Right ventricle myocardium inferior (tissue), 1 donor: Measurements from ENCODE around the gene F13B. TPM values are rescaled to one million over a fixed set of nuclear protein-coding genes. Genes with fewer than 3 reads are reported as not detected.
"Not testable (repeated sequence)": the region's sequence is repeated elsewhere in the genome, so short reads cannot be mapped to it uniquely, and the experiment has no call there.

Experiments
- ATAC-seq: fragments of 200-7000 bp; cut with Tn5 transposase; one replicate; pipeline ENCODE4 v1.9.1; 2020; ENCODE audit warnings: mild to moderate bottlenecking, moderate library complexity
- DNase-seq: peaks from one replicate; pipeline ENCODE4 v3.0.0; 2021; ENCODE audit errors: missing footprints
- intact Hi-C: fragments of 100-400 bp; cut with DNase I; formaldehyde crosslinking; loops from one replicate; pipeline ENCODE4 v1.11.0; 2022
- long read RNA-seq: library from polyadenylated mRNA; unstranded; transcript quantifications from one replicate; pipeline ENCODE4 v2.0.0, GENCODE V29; 2021
- total RNA-seq: library from RNA; stranded (reverse); fragmentation: NEBNext Ultra II Directional; extraction: Animal tissue kit (Norgen Biotek cat#: 25700); gene quantifications from one replicate; pipeline ENCODE4 v1.2.1, GENCODE V29; 2021
- donor health status: DM: no; HTN: yes; CAD: no; lungs with severe emphysema.

The F13B gene, protein sequence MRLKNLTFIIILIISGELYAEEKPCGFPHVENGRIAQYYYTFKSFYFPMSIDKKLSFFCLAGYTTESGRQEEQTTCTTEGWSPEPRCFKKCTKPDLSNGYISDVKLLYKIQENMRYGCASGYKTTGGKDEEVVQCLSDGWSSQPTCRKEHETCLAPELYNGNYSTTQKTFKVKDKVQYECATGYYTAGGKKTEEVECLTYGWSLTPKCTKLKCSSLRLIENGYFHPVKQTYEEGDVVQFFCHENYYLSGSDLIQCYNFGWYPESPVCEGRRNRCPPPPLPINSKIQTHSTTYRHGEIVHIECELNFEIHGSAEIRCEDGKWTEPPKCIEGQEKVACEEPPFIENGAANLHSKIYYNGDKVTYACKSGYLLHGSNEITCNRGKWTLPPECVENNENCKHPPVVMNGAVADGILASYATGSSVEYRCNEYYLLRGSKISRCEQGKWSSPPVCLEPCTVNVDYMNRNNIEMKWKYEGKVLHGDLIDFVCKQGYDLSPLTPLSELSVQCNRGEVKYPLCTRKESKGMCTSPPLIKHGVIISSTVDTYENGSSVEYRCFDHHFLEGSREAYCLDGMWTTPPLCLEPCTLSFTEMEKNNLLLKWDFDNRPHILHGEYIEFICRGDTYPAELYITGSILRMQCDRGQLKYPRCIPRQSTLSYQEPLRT
- total RNA-seq, result not detected
- long read RNA-seq, result 0 reads

DNA sequence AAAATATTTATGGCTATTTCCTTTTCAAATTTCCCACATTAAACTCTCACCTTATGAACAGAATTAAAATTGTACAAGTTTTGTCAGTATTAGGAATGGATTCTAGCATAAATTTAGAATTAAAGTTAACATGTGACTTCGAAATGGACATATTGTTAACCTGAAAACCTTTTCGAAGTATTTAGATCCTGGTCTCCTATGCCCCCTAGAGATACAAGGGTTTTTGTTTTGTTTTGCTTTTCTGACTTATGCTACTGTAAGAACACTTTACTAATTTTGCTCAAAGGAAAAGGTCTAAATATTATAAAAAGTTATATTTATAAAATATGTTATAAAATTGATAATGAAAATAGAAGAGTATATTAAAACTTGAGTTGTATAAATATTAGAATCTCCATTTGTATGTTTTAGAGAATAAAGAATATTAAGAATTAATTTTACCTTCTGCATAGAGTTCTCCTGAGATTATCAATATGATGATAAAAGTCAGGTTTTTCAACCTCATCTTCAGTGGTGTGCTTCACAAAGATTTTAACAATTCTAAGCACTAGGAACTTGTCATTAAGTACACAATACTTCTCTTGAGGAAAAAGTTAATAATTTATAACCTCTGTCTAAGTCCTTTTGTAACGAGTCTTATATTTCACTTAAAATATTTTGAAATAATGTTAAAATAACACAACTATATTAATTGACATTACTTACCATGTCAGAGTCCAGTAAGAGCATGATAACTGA, at the start of gene F13B:
F13B (minus strand) TSS at position 542 of the 738 bp plus-strand sequence; CDS start at position 505, 37 bp downstream.
- intact Hi-C loops, result no loop called here
- no peak for DNase-seq
- ATAC-seq, result no peak

DNA sequence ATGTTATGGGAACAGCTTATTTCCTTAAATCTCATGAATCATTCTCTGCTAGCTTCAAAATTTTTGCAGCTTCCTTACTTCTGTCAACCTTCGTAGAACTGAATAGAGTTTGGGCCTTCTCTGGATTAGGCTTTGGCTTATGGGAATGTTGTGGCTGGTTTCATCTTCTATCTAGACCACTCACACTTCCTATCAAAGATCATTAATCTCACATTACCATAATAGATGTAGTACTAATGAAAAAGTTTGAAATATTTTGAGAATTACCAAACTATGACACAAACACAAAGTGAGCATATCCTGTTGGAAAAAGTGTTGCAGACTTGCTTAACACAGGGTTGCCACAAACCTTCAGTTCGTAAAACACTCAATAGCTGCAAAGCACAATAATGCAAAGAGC, 49.1 kb upstream of the F13B start:
- intact Hi-C loops, result no loop called here
- DNase-seq (no peak), ATAC-seq (no peak)

DNA sequence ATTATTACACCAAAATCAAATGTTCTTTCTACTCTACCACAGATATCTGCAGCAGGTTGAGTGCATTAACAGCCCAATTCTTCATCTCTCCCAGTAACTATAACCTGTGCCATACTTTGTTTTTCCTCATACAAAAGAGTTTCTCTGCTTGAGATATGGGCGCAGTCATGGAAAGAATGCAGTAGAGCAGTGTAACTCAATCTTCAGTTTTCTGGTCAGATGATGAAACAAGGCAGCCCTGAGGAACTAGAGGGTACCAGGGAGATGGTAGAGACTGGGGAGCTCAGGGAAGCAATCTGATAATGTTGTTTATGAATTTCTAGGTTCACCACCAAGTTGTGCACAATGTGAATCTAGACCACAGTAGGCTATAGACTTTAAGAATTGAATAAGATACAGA, 39.8 kb upstream of the F13B start:
- DNase-seq, result no peak
- ATAC-seq, result no peak

DNA sequence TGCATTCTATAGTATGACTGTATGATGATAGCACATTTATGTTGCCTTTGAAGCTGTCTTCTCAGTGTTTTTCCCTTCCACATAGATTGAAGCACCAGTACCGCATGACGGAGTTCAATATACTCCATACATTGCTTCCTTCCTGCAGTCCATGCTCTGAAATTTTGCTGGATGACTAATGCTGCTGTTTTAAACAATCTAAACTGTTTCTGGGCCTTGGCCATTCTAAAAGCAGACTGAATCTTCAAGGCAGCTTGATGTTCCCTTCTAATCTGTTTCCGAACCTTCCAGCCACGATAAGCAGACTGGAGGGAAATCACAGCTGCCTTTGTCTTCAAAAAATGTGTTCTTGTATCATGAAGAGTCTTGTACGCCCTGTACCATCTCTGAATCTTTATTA, 36.2 kb upstream of the F13B start:
- intact Hi-C loops, result no loop called here
- DNase-seq (no peak), ATAC-seq (no peak)

More for the DNA sequence above, 39.8 kb upstream of the F13B start:
- intact Hi-C loops, result no loop called here

DNA sequence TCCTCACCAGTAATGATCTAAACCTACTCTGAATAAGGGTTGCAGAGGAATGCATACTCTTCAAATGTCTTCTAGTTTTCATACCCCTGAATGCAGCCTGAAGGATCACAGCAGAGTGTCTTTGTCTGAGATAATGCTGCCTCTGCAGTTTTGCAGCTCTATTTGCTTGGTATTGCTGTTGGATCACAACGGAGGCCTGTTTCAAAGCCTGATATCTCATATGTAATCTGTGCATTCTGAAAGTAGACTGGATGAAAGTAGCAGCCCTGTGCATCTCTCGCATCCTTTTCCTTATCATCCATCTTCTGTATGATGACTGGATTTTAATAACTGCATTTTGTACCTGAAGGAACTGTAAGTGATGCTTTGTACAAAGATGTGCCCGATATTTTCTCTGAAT, 34.9 kb upstream of the F13B start:
- no peak for DNase-seq
- intact Hi-C loops, result no loop called here
- no peak for ATAC-seq

DNA sequence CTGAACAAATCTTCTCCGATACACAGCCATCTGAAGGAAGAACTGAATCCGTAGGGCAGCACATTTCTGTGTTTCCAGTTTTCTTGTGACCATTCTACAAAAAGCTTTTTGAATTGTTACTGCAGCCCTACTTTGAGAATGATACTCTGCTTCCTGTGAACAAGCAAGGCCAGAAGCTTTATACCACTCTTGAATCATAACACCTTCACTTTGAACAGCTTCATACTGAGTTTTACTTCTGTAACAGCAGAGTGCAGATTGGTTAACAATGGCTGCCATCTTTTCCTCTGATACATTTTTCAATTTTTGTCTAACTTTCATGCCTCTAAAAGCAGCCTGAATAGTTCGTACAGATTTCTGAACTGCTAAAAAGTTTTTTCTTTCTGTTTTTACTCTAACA, 33.6 kb upstream of the F13B start:
- ATAC-seq (no peak), DNase-seq (no peak)
- intact Hi-C loops, result no loop called here

DNA sequence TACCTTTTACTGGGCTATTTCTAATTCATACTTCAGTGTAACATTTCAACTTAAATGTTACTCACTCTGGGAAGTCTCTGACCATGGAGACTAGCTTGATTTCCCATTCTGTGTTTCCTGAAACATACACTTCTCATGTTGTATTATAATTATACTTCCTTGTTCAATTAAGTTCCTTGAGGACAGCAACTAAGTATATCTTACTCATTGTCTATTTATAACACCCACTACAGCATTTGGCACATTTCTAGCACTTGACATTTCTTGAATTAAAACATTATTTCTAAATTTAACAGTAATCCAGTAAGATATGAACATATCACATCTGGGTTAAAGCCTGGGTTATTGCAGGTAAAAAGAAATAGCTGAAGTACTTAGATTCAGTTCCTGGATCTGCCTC, 32.4 kb upstream of the F13B start:
- DNase-seq (no peak), ATAC-seq (no peak)
- intact Hi-C loops, result no loop called here

DNA sequence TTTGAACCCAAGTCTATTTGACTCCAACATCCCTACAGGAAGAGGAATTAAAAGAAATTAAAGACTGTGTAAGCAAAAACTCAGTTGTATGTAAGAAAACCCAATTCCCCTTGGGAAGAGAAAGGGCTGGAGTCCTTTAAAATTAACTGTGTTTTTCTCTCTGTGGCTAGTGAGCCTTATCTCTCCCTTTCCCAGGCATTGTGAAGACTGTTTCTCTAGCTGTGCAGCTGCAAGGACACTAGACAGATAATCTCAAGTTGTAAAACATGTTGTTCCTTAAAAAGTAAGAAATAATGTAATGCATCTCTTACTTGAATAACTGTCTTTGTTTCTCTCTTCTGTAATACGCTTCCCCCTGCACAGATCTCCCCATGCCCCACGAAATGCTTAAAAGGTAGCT, 29.9 kb upstream of the F13B start:
- intact Hi-C loops, DNase-seq, ATAC-seq: not testable (repeated sequence)

DNA sequence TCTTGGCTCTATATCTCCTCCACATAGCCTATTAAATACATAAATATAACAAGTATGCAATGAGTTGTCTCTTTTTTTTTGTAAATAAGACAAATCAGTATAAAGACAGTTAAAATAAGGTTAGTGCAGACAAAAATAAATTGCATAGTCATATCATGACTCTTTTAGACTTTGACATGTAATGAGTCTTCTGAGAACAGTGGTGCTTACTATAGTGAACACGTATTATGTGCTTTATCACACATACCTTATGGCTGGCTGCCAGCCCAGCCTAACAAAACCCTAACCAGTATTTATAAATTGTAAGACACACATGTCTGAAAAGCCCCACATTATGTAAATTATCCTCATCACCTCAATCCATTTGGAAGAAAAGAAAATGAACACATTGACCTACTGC, 29.1 kb upstream of the F13B start:
- DNase-seq, result no peak
- ATAC-seq, result no peak
- intact Hi-C loops, result no loop called here

DNA sequence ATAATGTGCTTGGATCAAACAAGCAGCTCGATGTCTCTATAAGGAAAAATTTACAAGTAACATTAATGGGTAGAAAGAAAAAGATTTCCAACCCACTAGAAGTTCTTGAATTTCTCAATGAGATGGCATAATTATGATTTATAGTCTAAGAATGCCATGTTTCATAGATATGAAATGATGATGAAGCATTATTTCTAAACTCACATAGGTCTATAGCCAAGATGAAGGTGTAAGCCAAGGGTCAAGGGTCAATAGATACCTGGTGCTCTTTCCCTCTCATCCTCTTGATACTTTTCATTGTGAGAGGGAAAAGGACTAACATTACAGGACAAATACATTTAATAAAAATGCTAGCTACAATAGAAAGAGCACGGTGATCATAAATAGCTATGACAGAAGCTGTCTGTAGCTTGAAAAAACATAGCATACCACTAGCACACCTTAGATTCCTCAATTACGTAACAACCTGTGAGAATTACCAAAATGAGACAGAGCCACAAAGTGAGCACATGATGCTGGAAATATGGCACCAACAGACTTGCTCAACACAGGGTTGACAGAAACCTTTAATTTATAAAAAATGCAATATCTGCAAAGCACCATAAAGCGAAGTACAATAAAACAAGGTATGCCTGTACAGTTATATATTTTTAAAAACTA, 26.3 kb upstream of the F13B start:
- ATAC-seq (no peak), DNase-seq (no peak)
- intact Hi-C loops, result no loop called here

DNA sequence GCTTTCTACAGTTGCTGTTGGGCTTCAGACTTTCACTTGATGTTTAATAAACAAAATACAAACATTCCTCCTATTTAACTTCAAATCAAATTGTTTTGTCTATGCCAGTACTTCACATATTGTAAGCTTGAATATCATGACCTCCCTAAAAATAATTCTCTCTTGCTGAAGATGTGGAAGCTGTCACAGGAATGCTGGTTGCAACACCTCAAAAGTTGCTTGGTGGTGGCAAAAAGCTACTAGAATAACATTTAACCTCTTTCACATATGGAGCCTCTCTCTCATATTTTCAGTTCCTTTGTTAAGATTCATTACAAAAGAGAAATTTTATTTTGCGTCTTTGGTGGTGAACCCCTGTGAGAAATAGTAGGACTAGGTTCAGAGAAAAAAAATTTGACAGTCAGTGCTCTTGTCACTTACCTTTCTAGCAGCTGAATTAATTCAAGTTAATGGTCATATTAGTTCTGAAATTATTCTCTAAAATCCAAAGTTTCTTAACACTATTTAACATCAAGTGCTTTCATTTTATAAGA, 25.5 kb upstream of the F13B start:
- no peak for DNase-seq
- no peak for ATAC-seq
- intact Hi-C loops, result no loop called here

DNA sequence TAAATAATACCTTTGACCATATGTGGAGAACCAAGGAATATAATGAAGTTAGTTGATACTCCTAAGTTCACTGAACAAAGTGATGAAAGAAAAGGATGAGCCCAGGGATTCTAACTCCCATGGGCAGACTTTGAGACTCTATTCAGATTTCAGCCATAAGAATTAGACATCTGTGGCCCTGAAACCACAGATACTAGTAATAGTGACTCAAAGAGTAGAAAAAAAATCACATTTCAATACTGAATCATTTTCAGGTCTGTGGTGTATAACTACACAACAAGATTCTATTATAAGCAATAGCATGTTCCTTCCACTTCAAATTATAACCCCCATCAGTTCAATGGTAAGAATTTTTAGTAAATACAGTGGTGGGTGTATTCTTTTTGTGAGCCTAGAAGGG, 16.4 kb upstream of the F13B start:
- intact Hi-C loops, result no loop called here
- DNase-seq (no peak), ATAC-seq (no peak)

DNA sequence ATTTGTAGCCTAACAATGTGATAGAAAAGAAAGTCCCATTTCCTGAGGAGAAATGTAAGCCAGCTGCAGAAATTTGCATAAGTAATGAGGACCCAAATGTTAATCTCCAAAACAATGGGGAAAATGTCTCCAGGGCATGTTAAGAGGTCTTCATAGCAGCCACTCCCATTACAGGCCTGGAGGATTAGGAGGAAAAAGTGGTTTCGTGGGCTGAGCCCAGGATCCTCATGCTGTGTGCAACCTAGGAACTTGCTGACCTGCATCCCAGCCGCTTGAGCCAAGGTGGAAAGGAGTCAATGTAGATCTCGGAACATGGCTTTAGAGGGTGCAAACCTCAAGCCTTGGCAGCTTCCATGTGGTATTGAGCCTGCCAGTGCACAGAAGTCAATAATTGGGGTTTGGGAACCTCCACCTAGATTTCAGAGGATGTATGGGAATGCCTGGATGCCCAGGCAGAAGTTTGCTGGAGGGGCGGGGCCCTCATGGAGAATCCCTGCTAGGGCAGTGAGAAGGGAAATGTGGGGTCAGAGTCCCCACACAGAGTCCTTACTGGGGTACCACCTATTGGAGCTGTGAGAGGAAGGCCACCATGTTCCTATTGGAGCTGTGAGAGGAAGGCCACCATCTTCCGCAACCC, 14.2 kb upstream of the F13B start:
- no peak for ATAC-seq
- intact Hi-C loops, result no loop called here

DNA sequence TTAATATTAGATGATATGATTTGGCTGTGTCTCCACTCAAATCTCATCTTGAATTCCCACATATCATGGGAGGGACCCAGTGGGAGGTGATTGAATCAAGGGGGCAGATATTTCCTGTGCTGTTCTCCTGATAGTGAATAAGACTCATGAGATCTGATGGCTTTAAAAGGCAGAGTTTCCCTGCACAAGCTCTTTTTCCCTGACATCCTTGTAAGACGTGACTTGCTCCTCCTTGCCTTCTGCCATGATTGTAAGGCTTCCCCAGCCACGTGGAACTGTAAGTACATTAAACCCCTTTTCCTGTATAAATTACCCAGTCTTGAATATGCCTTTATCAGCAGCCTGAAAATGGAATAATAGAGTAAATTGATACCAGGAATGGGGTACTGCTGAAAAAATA, 13.3 kb upstream of the F13B start:
- intact Hi-C loops, result no loop called here
- DNase-seq, result no peak
- ATAC-seq, result no peak

More for the DNA sequence above, 14.2 kb upstream of the F13B start:
- no peak for DNase-seq

DNA sequence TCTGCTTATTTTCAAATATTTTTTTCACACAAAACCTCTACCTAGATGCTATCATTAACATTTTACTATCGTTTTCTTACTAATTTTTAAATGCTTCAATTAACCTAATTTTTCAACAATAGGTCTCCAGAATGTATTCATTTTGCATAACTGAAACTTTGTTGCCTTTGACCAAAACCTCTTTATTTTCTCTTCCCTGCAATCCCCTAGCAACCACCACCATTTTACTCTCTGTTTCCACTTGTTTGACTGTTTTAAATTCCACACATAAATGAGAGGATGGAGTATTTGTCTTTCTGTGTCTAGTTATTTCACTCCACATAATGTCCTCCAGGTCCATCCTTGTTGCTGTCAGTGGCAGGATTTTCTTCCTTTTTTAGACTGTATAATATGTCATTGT, 9.5 kb upstream of the F13B start:
- intact Hi-C loops, result no loop called here
- ATAC-seq, result no peak
- DNase-seq, result no peak

DNA sequence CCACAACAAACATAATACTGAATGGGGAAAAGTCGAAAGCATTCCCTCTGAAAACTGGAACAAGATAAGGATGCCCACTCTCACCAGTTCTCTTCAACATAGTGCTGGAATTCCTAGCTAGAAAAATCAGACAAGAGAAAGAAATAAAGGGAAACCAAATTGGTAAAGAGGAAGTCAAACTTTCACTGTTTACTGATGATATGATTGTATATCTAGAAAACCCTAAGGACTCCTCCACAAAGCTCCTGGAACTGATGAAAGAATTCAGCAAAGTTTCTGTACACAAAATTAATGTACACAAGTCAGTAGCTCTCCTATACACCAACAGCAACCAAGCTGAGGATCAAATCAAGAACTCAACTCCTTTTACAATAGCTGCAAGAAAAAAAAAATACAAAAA, 6.9 kb upstream of the F13B start:
- DNase-seq (no peak), ATAC-seq (no peak)
- intact Hi-C loops, result no loop called here

DNA sequence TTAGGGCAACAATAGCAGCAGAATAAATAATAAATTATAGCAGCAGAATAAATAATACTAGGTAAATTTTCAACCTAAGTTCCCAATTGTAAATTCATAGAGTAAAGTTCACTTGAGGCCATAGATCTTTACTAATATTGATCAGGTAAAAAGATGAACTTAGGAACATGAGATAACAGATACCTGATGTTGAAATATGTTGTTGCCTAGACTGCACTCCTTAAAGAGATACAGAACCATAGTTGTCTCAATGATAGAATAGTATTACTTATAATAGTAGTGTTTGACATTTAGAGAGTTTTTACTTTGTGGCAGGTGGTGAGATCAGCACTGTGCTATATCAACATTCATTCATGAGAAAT, 378 bp upstream of the F13B start:
- intact Hi-C loops, result no loop called here
- no peak for DNase-seq
- ATAC-seq, result no peak

DNA sequence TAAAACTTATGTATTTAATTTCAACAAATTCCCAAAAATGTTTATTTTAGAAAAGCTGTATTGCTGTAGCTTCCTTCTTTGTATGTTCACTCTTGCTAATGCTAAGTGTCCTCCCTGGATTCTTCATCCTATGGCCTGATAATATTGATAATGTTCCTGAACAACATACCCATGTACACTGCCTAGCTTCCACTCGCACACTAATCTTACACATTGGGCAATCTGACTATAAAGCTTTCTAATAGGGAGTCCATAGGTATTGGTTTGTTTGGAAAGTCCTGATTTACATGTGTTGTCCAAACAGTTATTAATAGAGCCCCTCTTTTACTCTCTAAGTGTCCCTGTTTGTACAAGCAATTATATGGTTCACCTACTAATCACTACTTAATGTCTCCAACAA, 783 bp downstream of the F13B start:
- no peak for ATAC-seq
- intact Hi-C loops, result no loop called here
- no peak for DNase-seq

DNA sequence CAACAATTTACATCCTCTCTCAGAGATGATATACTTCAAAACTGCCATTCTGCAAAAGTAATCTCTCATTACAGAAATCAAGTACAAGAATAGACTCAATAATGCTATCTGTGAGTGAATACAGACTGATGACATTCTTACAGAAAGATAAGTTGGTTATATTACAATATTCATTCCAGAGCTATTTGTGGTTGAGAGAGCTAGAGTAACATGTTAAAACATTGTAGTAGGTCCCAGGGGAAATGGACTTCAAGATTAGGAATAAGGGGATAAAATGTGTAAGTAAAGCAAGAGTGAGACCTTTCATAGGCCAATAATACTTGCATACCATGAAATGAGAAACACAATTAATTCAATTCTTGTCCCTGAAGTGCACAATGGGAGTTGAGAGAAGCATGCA, 1.5 kb downstream of the F13B start:
- intact Hi-C loops, result no loop called here
- no peak for DNase-seq
- ATAC-seq, result no peak
